Activated T-cell treated with anti-CD3 and anti-CD28 coated beads, Interleukin-2, amount 50 U/mL, for 48 hours (primary cell): Measurements from ENCODE around the gene IFNA16.
"Not testable (repeated sequence)": the region's sequence is repeated elsewhere in the genome, so short reads cannot be mapped to it uniquely, and the experiment has no call there.

Experiments
- DNase-seq, 2 experiments: peaks; one replicate each; pipeline ENCODE4 v3.0.0-alpha.2; 2020

The IFNA16 gene

DNA sequence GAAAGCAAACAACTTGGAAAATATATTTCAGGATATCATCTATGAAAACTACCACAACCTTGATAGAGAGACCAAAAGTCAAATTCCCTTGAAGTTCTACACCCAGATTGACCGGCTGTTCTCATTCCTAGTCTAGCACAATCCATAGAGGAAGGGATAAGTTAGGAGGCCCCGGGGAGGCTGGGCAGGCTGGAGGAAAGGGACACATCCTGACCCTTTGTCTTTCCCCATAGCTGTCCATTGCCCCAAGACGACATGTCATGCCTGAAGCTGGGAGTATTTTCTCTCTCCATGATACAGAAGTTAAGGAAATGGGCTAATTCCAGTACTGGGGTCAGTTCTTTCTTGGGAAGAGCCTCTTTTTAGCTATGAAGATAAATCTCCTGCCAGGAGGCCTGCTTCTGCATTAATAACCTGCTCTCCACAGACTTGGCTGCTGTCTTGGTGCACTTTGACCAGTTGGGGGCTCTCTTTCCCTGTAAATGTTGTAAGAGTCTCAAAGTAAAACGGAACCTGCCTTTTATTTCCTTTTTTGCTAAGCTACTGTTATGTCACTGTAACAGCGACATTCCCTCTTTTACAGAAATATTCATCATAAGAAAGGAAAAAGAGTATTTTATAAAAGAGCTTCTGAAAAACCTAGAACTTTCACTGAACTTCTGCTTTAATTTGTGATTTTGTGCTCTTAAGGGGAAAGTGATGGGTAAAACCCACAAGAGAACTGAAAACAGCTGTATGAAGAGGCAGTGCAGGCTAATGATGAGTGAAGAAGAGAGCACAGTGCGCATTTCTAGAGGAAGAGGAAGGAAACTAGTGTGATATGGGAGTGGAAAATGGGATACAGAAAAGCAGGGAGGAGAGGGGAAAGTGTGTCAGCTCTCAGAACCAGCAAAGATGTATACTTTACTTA, 22.0 kb downstream of the IFNA16 start:
- peak; percentile 40 to 46 for DNase-seq

DNA sequence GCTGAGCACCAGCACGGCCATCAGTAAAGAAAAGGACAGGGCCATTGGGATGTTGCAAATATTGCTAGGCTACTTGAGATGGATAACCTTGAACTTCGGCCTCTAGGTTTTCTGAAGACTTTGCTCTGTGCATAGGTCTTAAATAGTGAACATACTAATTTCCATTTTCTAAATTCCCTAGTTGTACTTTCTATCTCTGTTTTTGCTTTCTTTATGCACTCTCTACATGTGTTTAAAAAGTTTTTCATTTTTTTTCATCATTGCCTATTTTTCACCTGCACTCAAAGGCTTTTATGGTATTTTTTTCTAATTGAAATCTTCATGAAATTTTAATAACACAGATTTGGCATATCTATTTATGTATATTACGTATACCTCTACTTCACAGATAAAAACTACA, 29.6 kb downstream of the IFNA16 start, which contains the start of gene IFNA4:
IFNA4 (minus strand) TSS at position 101 of the 400 bp plus-strand sequence; CDS start at position 45, 56 bp downstream.
- DNase-seq = not testable (repeated sequence)

DNA sequence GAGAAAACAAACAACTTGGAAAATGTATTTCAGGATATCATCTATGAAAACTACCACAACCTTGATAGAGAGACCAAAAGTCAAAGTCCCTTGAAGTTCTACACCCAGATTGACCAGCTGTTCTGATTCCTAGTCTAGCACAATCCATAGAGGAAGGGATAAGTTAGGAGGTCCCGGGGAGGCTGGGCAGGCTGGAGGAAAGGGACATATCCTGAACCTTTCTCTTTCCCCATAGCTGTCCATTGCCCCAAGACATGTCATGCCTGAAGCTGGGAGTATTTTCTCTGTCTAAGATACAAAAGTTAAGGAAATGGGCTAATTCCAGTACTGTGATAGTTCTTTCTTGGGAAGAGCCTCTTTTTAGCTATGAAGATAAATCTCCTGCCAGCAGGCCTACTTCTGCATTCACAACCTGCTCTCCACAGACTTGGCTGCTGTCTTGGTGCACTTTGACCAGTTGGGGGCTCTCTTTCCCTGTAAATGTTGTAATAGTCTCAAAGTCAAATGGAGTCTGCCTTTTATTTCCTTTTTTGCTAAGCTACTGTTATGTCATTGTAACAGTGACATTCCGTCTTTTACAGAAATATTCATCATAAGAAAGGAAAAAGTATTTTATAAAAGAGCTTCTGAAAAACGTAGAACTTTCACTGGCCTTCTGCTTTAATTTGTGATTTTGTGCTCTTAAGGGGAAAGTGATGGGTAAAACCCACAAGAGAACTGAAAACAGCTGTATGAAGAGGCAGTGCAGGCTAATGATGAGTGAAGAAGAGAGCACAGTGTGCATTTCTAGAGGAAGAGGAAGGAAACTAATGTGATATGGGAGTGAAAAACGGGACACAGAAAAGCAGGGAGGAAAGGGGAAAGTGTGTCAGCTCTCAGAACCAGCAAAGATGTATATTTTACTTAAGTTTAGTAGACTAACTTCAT, 34.0 kb downstream of the IFNA16 start:
- not testable (repeated sequence) for DNase-seq

DNA sequence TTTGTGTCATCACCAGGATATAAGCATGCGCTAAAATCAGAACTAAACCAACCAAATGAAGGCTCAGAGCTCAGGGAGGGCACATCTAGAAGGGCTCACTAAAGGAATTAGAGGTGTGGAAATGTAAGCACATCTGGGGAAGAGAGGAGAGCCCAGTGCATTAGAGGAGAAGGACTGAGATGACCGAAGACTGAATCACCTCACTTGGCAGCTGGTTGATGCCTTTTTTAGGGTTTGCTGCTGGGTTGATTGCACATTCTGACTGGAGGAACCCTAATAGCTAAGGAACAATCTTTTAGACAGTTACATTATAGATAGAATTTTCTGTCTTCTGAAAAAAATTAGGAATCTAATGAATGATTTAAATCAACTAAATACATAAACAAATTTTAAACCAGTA, 42.4 kb downstream of the IFNA16 start:
- DNase-seq = no peak

DNA sequence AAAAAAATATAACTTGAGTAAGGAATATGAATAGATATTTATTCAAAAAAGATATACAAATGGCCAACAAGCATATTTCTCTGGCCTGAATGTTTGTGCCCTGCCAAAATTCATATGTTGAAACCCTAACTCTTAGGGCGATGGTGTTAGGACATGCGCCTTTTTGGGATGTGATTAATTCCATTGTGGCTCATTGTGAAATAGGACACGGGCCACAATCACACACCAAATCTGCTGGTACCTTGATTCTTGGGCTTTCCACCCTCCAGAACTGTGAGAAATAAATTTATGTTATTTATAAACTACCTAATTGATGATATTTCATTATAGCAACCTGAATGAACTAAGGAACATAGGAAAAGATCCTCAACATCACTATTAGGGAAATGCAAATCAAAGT, 45.0 kb downstream of the IFNA16 start:
- no peak for DNase-seq

DNA sequence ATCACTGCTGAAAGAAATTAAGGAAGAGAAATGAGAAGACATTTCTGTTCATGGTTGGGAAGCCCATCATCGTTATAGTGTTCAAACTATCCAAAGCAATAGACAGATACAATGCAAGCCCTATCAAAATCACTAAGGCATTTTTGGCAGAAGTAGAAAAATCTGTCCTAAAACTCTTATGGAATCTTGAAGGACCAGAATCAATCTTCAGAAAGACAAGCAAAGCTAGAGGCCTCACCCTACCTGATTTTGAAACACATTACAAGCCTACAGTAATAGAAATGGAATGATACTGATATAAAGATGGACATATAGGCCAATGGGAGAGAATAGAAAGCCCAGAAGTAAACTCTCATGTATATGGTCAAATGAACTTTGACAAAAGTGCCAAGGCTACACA, 45.8 kb downstream of the IFNA16 start:
- DNase-seq = no peak

DNA sequence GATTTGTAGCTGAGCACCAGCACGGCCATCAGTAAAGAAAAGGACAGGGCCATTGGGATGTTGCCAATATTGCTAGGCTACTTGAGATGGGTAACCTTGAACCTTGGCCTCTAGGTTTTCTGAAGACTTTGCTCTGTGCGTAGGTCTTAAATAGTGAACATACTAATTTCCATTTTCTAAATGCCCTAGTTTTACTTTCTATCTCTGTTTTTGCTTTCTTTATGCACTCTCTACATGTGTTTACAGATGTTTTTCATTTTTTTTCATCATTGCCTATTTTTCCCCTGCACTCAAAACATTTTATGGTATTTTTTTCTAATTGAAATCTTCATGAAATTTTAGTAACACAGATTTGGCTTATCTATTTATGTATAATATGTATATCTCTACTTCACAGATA, 50.6 kb downstream of the IFNA16 start, which contains the start of gene IFNA21:
IFNA21 (minus strand) TSS at position 101 of the 400 bp plus-strand sequence; CDS start at position 53, 48 bp downstream.
- not testable (repeated sequence) for DNase-seq
